Liver (tissue), 9 donors: ENCODE data around the gene IL31RA. TPM values are rescaled to one million over a fixed set of nuclear protein-coding genes. Genes with fewer than 3 reads are reported as not detected.

ENCODE experiments used
- DNase-seq: peaks from one replicate; pipeline ENCODE4 v3.0.0-alpha.2; 2017; ENCODE audit warnings: low spot score
- H3K27ac ChIP-seq, 2 donors: one replicate each; pipeline ENCODE4 v1.7.0; 2013; ENCODE audit warnings: inconsistent platforms in 2 of 2, low read length in 2 of 2, control low read depth in 1 of 2, low read depth in 1 of 2, mild to moderate bottlenecking in 1 of 2
- H3K27me3 ChIP-seq, 4 donors: one replicate each; pipeline versions ENCODE4 v1.6.1 to v1.7.0; 2013; ENCODE audit warnings: low read length in 3 of 4, inconsistent platforms in 1 of 4, mild to moderate bottlenecking in 1 of 4, moderate library complexity in 1 of 4; ENCODE audit not compliant: control insufficient read depth in 4 of 4, insufficient read depth in 4 of 4
- H3K36me3 ChIP-seq, 4 donors: one replicate each; pipeline versions ENCODE4 v1.6.1 to v1.7.0; 2013; ENCODE audit warnings: low read length in 3 of 4, mild to moderate bottlenecking in 3 of 4, low read depth in 1 of 4, moderate library complexity in 1 of 4; ENCODE audit not compliant: control insufficient read depth in 4 of 4, insufficient read depth in 3 of 4
- H3K4me1 ChIP-seq, 4 donors: one replicate each; pipeline versions ENCODE4 v1.6.1 to v1.7.0; 2013; ENCODE audit warnings: low read length in 3 of 4, mild to moderate bottlenecking in 3 of 4, moderate library complexity in 1 of 4; ENCODE audit not compliant: control insufficient read depth in 4 of 4, insufficient read depth in 4 of 4
- H3K4me3 ChIP-seq, 3 donors: one replicate each; pipeline versions ENCODE4 v1.6.1 to v1.7.0; 2013; ENCODE audit warnings: low read length in 3 of 3, control low read depth in 1 of 3, low read depth in 1 of 3, mild to moderate bottlenecking in 1 of 3
- H3K9ac ChIP-seq, 2 donors: one replicate each; pipeline ENCODE4 v1.7.0; 2013; ENCODE audit warnings: low read length in 2 of 2, mild to moderate bottlenecking in 2 of 2, moderate library complexity in 2 of 2, control low read depth in 1 of 2, low read depth in 1 of 2
- H3K9me3 ChIP-seq, 4 donors: one replicate each; pipeline versions ENCODE4 v1.6.1 to v1.7.0; 2013; ENCODE audit warnings: low read length in 3 of 4; ENCODE audit not compliant: control insufficient read depth in 4 of 4
- ATF3 ChIP-seq: IDR thresholded peaks from 2 replicates; pipeline ENCODE4 v1.6.1; 2016; ENCODE audit warnings: antibody characterized with exemption
- FOXA1 ChIP-seq: IDR thresholded peaks from 2 replicates; pipeline ENCODE4 v1.6.1; 2016; ENCODE audit warnings: antibody characterized with exemption
- FOXA2 ChIP-seq: IDR thresholded peaks from 2 replicates; pipeline ENCODE4 v1.6.1; 2016; ENCODE audit warnings: antibody characterized with exemption
- GABPA ChIP-seq, 2 donors: IDR thresholded peaks in 1 of 2; conservative IDR thresholded peaks in 1 of 2; 2 replicates each; pipeline ENCODE4 v1.6.1; 2016; ENCODE audit warnings: antibody characterized with exemption in 2 of 2, mild to moderate bottlenecking in 1 of 2, moderate library complexity in 1 of 2
- HNF4A ChIP-seq, 2 donors: conservative IDR thresholded peaks; 2 replicates each; pipeline ENCODE4 v1.6.1; 2016; ENCODE audit warnings: antibody characterized with exemption in 2 of 2, mild to moderate bottlenecking in 2 of 2
- HNF4G ChIP-seq: IDR thresholded peaks from 2 replicates; pipeline ENCODE4 v1.6.1; 2016; ENCODE audit warnings: antibody characterized with exemption
- JUND ChIP-seq, 2 donors: IDR thresholded peaks; 2 replicates each; pipeline ENCODE4 v1.6.1; 2016; ENCODE audit warnings: antibody characterized with exemption in 2 of 2
- MAX ChIP-seq: IDR thresholded peaks from 2 replicates; pipeline ENCODE4 v1.6.1; 2016; ENCODE audit warnings: antibody characterized with exemption
- RAD21 ChIP-seq, 2 donors: IDR thresholded peaks; 2 replicates each; pipeline ENCODE4 v1.6.1; 2016; ENCODE audit warnings: antibody characterized with exemption in 2 of 2, mild to moderate bottlenecking in 2 of 2
- RXRA ChIP-seq, 2 donors: IDR thresholded peaks; 2 replicates each; pipeline ENCODE4 v1.6.1; 2017 to 2018; ENCODE audit warnings: antibody characterized with exemption in 2 of 2, mild to moderate bottlenecking in 1 of 2
- YY1 ChIP-seq: IDR thresholded peaks from 2 replicates; pipeline ENCODE4 v1.6.1; 2016; ENCODE audit warnings: antibody characterized with exemption, mild to moderate bottlenecking
- WGBS: extraction: QIAGEN DNeasy Blood & Tissue Kit; methylation state at CpG from one replicate; pipeline ENCODE4 v1.1.7; 2013; 5-methylcytosine and 5-hydroxymethylcytosine counted together
- polyA plus RNA-seq, 2 donors: library from polyadenylated mRNA; stranded (reverse) in 1 of 2; unstranded in 1 of 2; fragments of 200-250 nt in 1 of 2; fragments of >200 nt in 1 of 2; fragmentation: Nextera tagmentation in 1 of 2; extraction: Ambion mirVana in 1 of 2; gene quantifications; one replicate each; pipeline versions ENCODE4 v1.2.1 to v1.2.3, GENCODE V29; 2013 to 2015
- total RNA-seq, 2 donors: library from RNA; depleted of rRNA; stranded (reverse); fragments of >200 nt; gene quantifications; one replicate each; pipeline ENCODE4 v1.2.3, GENCODE V29; 2014
- TF ChIP-seq, protein P1 (sequence below): IDR thresholded peaks from 2 replicates; pipeline ENCODE4 v1.6.1; 2016; ENCODE audit warnings: antibody characterized with exemption
- donor health status: healthy.
- donor health status: healthy.
- donor health status: healthy.
- donor health status: healthy.
- donor health status: healthy.

The IL31RA gene
- total and polyA plus RNA-seq, 4 donors, result not detected

GRCh38 chr5:55829956-55830355 is 21.2 kb upstream of the IL31RA start:
- WGBS, result 92% methylated on average over 3 of the region's 3 CpGs
- Histone ChIP-seq H3K9ac (no peak overlapping the region), H3K27ac (no peak overlapping the region), H3K27me3 (no peaks in the 10 kb centered on the region), H3K4me1 (no peaks in the 10 kb centered on the region), H3K9me3 (no peaks in the 10 kb centered on the region), H3K4me3 (no peak overlapping the region), H3K36me3 (no peaks in the 10 kb centered on the region)
- no peak for DNase-seq
- TF ChIP-seq MAX (no peak), RAD21 (IDR thresholded peaks at IDR 0.05) (no peak), FOXA1 (no peak), JUND (IDR thresholded peaks at IDR 0.05) (no peak), HNF4A (conservative IDR thresholded peaks at IDR 0.05) (no peak), YY1 (no peak), FOXA2 (no peak)
- TF ChIP-seq, protein P1, sequence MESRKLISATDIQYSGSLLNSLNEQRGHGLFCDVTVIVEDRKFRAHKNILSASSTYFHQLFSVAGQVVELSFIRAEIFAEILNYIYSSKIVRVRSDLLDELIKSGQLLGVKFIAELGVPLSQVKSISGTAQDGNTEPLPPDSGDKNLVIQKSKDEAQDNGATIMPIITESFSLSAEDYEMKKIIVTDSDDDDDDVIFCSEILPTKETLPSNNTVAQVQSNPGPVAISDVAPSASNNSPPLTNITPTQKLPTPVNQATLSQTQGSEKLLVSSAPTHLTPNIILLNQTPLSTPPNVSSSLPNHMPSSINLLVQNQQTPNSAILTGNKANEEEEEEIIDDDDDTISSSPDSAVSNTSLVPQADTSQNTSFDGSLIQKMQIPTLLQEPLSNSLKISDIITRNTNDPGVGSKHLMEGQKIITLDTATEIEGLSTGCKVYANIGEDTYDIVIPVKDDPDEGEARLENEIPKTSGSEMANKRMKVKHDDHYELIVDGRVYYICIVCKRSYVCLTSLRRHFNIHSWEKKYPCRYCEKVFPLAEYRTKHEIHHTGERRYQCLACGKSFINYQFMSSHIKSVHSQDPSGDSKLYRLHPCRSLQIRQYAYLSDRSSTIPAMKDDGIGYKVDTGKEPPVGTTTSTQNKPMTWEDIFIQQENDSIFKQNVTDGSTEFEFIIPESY, result no peak

- H3K36me3 ChIP-seq, result no peaks in the 10 kb centered on the region
- no peak overlapping the region for H3K4me3 ChIP-seq
- no peak for DNase-seq
- no peaks in the 10 kb centered on the region for H3K4me1 ChIP-seq
- TF ChIP-seq JUND (IDR thresholded peaks at IDR 0.05), result no peak
- no peak for TF ChIP-seq FOXA2
- H3K27ac ChIP-seq, result no peak overlapping the region
- WGBS, result 95% methylated on average over 17 of the region's 17 CpGs
- H3K27me3 ChIP-seq, result no peaks in the 10 kb centered on the region
- H3K9ac ChIP-seq, result no peak overlapping the region
- H3K9me3 ChIP-seq, result no peaks in the 10 kb centered on the region
Measured at GRCh38 chr5:55832446-55832845, 18.7 kb upstream of the IL31RA start.

- Histone ChIP-seq H3K27me3 (no peaks in the 10 kb centered on the region), H3K4me1 (no peaks in the 10 kb centered on the region), H3K36me3 (no peaks in the 10 kb centered on the region), H3K9me3 (no peaks in the 10 kb centered on the region), H3K4me3 (no peak overlapping the region), H3K27ac (no peak overlapping the region), H3K9ac (no peak overlapping the region)
- 89% methylated on average over 1 of the region's 1 CpG for WGBS
- no peak for DNase-seq
- TF ChIP-seq RAD21 (IDR thresholded peaks at IDR 0.05) (no peak), GABPA (IDR thresholded peaks at IDR 0.05 in 1 of 2, conservative IDR thresholded peaks at IDR 0.05 in 1 of 2) (no peak)
Measured at GRCh38 chr5:55836191-55836590, 15.0 kb upstream of the IL31RA start.

DNA sequence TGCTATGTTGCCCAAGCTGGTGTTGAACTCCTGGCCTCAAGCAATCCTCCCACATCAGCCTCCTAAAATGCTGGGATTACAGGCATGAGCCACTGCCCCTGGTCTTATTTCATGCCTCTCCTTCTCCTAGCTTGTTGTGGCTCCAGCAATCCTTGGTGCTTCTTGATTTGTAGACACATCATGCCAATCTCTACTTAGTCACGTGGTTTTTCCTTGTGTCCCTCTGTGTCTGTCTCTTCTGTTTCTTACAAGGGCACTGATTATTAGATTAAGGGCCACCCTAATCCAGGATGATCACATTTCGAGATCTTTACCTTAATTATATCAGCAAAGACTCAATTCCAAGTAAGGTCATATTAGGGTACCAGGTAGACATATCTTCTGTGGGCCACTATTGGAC is 9.2 kb upstream of the IL31RA start:
- 79% methylated on average over 2 of the region's 2 CpGs for WGBS
- no peak overlapping the region for H3K9ac ChIP-seq
- no peaks in the 10 kb centered on the region for H3K36me3 ChIP-seq
- H3K4me1 ChIP-seq, result no peaks in the 10 kb centered on the region
- no peak overlapping the region for H3K4me3 ChIP-seq
- DNase-seq, result no peak
- no peaks in the 10 kb centered on the region for H3K27me3 ChIP-seq
- no peak for TF ChIP-seq RXRA (IDR thresholded peaks at IDR 0.05)
- TF ChIP-seq, protein P1, result no peak
- TF ChIP-seq MAX, result no peak
- no peak for TF ChIP-seq HNF4G
- no peak for TF ChIP-seq ATF3
- H3K9me3 ChIP-seq, result peaks cover 0 to 2% (median 0%) of the 10 kb centered on the region in 4 donors
- H3K27ac ChIP-seq, result no peak overlapping the region
